ENCODE measurements around the gene IFIH1.

Gene IFIH1

DNA sequence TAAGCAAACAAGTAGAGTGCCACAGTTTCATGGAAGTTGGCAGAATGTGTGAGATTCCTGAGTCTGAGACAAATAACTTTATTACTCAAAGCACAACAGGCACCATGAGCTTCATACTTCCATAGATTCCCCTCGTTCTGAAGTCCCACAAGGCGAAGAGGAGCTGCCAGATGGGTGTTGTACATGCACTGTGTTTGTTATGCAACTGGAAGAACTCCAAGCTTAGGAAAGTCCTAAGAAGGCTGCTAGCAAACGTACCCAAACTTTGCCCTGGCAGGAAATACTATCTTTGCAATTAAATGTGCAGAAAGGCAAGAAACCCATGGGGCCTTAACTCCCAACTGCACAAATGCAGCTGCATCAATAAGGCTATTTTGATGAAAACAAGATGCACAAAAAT is 23.8 kb upstream of the IFIH1 start:
- TF ChIP-seq CTCF (IDR thresholded peaks at IDR 0.05; ENCODE audit: insufficient read depth, low read depth, low read length, missing control alignments): no peak
- DNase-seq (ENCODE audit: low read depth): no peak
- H3K4me3 ChIP-seq (ENCODE audit: low read depth, low read length): no peak overlapping the region

- DNase-seq (ENCODE audit: low read depth): no peak
- no peak for TF ChIP-seq CTCF (IDR thresholded peaks at IDR 0.05; ENCODE audit: insufficient read depth, low read depth, low read length, missing control alignments)
- no peak overlapping the region for H3K4me3 ChIP-seq (ENCODE audit: low read depth, low read length)
These were observed 22.3 kb upstream of the IFIH1 start for GRCh38 chr2:162340822-162341221.

DNA sequence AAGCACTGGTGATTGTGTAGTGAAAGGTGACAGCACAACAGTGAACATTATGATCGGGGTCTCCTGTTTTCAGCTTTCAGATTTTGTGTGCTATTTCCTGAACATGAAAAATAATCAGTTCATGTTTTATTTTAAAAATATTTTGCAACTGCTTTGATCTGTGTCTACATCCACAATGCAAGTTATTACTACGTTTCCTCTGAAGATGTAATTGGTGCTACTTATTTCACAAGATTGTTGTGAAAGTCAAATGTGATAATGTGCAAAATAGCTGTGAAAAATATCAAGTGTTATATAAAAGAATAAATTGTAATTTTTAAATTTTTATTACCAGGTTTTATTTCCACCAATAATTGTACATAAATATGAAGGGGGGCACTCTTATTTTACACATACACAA is 19.4 kb upstream of the IFIH1 start:
- TF ChIP-seq CTCF (IDR thresholded peaks at IDR 0.05; ENCODE audit: insufficient read depth, low read depth, low read length, missing control alignments): no peak
- no peak for DNase-seq (ENCODE audit: low read depth)
- H3K4me3 ChIP-seq (ENCODE audit: low read depth, low read length): no peak overlapping the region

DNA sequence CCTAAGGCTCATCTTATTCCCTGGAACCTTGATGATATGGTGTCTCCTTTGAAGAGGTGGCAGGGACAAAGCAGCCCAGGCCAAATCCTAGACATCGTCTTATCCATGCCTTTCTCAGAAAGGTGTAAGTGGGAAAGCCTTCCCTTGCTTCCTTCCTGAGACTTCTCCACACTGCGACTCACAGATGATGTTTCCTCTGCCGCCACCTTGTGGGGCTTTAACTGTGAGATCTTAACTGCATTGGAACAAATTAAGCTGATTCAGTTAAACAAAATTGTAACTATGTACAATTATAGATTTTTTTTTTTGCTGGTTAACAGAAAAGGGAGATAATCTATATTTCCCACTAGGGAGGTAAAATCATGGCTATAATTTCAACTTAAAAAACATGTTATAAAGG is 15.5 kb upstream of the IFIH1 start:
- TF ChIP-seq CTCF (IDR thresholded peaks at IDR 0.05; ENCODE audit: insufficient read depth, low read depth, low read length, missing control alignments): peak; percentile 35
- H3K4me3 ChIP-seq (ENCODE audit: low read depth, low read length): no peak overlapping the region
- peak; percentile 24 for DNase-seq (ENCODE audit: low read depth)

DNA sequence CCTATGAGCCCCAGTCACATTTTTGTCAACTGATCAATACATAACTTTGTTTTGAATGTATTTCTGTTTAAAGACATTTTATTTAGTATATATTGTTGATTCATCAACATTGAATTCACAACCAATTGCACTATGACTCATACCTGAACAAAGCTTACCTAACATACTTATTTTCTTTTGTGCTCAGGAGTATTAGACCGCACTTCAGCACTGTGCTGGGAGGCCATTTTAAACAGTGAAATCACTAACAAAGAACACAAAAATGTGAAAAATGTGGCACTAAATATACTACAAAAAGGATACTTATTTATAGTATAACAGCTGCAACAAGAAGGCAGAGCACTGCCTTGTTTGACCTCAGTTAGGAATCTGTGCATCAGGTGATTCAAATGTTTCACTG is 12.4 kb upstream of the IFIH1 start:
- H3K4me3 ChIP-seq (ENCODE audit: low read depth, low read length): no peak overlapping the region
- TF ChIP-seq CTCF (IDR thresholded peaks at IDR 0.05; ENCODE audit: insufficient read depth, low read depth, low read length, missing control alignments): no peak
- DNase-seq (ENCODE audit: low read depth): no peak

GRCh38 chr2:162328424-162329157 is 10.1 kb upstream of the IFIH1 start:
- no peak for TF ChIP-seq CTCF (IDR thresholded peaks at IDR 0.05; ENCODE audit: insufficient read depth, low read depth, low read length, missing control alignments)
- H3K4me3 ChIP-seq (ENCODE audit: low read depth, low read length): no peak overlapping the region
- DNase-seq (ENCODE audit: low read depth): no peak

- no peak overlapping the region for H3K4me3 ChIP-seq (ENCODE audit: low read depth, low read length)
- DNase-seq (ENCODE audit: low read depth): no peak
- no peak for TF ChIP-seq CTCF (IDR thresholded peaks at IDR 0.05; ENCODE audit: insufficient read depth, low read depth, low read length, missing control alignments)
These were observed 9.3 kb upstream of the IFIH1 start for GRCh38 chr2:162327806-162328205.
